GM12878 (cell line): ENCODE data around the gene ANTXR2. TPM values are rescaled to one million over a fixed set of nuclear protein-coding genes. Genes with fewer than 3 reads are reported as not detected.

Source experiments
- ATAC-seq: fragments of 200-7000 bp; cut with Tn5 transposase; 3 replicates; pipeline ENCODE4 v1.9.1; 2020; ENCODE audit warnings: mild to moderate bottlenecking, moderate library complexity
- BruUV-seq: library from RNA; stranded (reverse); fragments of 400-500 nt; replicated peaks from 2 replicates; lab custom pipeline; 2021; lab: Mats Ljungman, UMichigan
- CTCF ChIA-PET: fragments of 300-600 bp; sonication (Branson Sonifier 250); formaldehyde crosslinking; extraction: SDS; loops from one replicate; lab custom pipeline; 2021; ENCODE audit warnings: inconsistent platforms; lab: Yijun Ruan, JAX
- POLR2A ChIA-PET: fragments of 350-600 bp; formaldehyde crosslinking; extraction: SDS; loops from one replicate; lab custom pipeline; 2021; ENCODE audit warnings: inconsistent platforms; lab: Charles Lee
- RAD21 ChIA-PET: fragments of 300-600 bp; sonication (Branson Sonifier 250); formaldehyde crosslinking; loops from one replicate; lab custom pipeline; 2023; ENCODE audit warnings: antibody characterized with exemption; ENCODE audit not compliant: unreplicated experiment; lab: Charles Lee
- SMC1A ChIA-PET: fragments of 300-600 bp; sonication (Branson Sonifier 250); formaldehyde crosslinking; loops from one replicate; lab custom pipeline; 2023; ENCODE audit not compliant: unreplicated experiment, uncharacterized antibody; lab: Charles Lee
- DNase-seq: peaks from one replicate; pipeline ENCODE4 v3.0.0-alpha.2; 2011; ENCODE audit warnings: low read depth, low spot score
- FAIRE-seq: peaks from 3 replicates; lab custom pipeline; 2011; peaks lifted over from hg19 to GRCh38; lab: Jason Lieb, UNC
- H2AFZ ChIP-seq: 2 replicates; pipeline ENCODE4 v1.6.0; 2011; ENCODE audit warnings: low read depth, low read length, control low read depth; ENCODE audit not compliant: control insufficient read depth
- H3K27ac ChIP-seq: 2 replicates; pipeline ENCODE4 v1.5.1; 2011; ENCODE audit warnings: control low read depth; ENCODE audit not compliant: control insufficient read depth, insufficient read depth
- H3K27me3 ChIP-seq, 2 experiments: replicated peaks in 1 of 2; 2 replicates each; pipeline versions ENCODE4 v1.6.0 to v1.6.1; 2011; ENCODE audit warnings: low read length in 1 of 2; ENCODE audit not compliant: control insufficient read depth in 2 of 2, insufficient read depth in 2 of 2
- H3K36me3 ChIP-seq, 2 experiments: 2 replicates each; pipeline ENCODE4 v1.5.1; 2011; ENCODE audit warnings: low read length in 1 of 2; ENCODE audit not compliant: control insufficient read depth in 2 of 2, insufficient read depth in 2 of 2
- H3K4me1 ChIP-seq: 2 replicates; pipeline ENCODE4 v1.6.1; 2011; ENCODE audit warnings: mild to moderate bottlenecking, low read length, moderate library complexity, mixed read lengths; ENCODE audit not compliant: control insufficient read depth, insufficient read depth
- H3K4me2 ChIP-seq: 2 replicates; pipeline ENCODE4 v1.6.0; 2011; ENCODE audit warnings: control low read depth; ENCODE audit not compliant: control insufficient read depth, insufficient read depth
- H3K4me3 ChIP-seq: fragments of 200-600 bp; sonication (generic); 2 replicates; pipeline ENCODE4 v1.5.1; 2016
- H3K79me2 ChIP-seq: 2 replicates; pipeline ENCODE4 v1.6.0; 2011; ENCODE audit warnings: low read length; ENCODE audit not compliant: control insufficient read depth, insufficient read depth
- H3K9ac ChIP-seq: 2 replicates; pipeline ENCODE4 v1.8.0; 2011; ENCODE audit warnings: low read length, control low read depth, mixed read lengths; ENCODE audit not compliant: control insufficient read depth, insufficient read depth
- H3K9me3 ChIP-seq: replicated peaks from 3 replicates; pipeline ENCODE4 v1.5.1; 2011; ENCODE audit warnings: mild to moderate bottlenecking, low read length; ENCODE audit not compliant: control insufficient read depth, insufficient read depth
- H4K20me1 ChIP-seq: 2 replicates; pipeline ENCODE4 v1.6.0; 2011; ENCODE audit not compliant: control insufficient read depth, insufficient read depth
- CHD2 ChIP-seq: IDR thresholded peaks from 2 replicates; pipeline ENCODE4 v1.6.1; 2011; ENCODE audit warnings: low read depth, low read length, improper control_type of control experiment, borderline replicate concordance
- E2F8 ChIP-seq: fragments of 450-650 bp; IDR thresholded peaks from 2 replicates; pipeline ENCODE4 v1.6.1; 2018; ENCODE audit warnings: mild to moderate bottlenecking, low read depth, moderate library complexity; ENCODE audit not compliant: partially characterized antibody
- EP300 ChIP-seq, 2 experiments: fragments of 150-350 bp in 1 of 2; IDR thresholded peaks; 2 replicates each; pipeline ENCODE4 v1.6.1; 2011 to 2012; ENCODE audit warnings: low read depth in 2 of 2, low read length in 2 of 2, borderline replicate concordance in 1 of 2, improper control_type of control experiment in 1 of 2, inconsistent platforms in 1 of 2; ENCODE audit not compliant: control insufficient read depth in 1 of 2
- MTA2 ChIP-seq: fragments of 450-650 bp; IDR thresholded peaks from 2 replicates; pipeline ENCODE4 v1.6.1; 2016; ENCODE audit warnings: low read depth, mild to moderate bottlenecking, moderate library complexity
- NFIC ChIP-seq: IDR thresholded peaks from 2 replicates; pipeline ENCODE4 v1.6.1; 2012; ENCODE audit warnings: low read depth, mild to moderate bottlenecking, inconsistent platforms, low read length, moderate library complexity
- RUNX3 ChIP-seq: IDR thresholded peaks from 2 replicates; pipeline ENCODE4 v1.6.1; 2012; ENCODE audit warnings: low read length, inconsistent platforms
- TAF1 ChIP-seq: IDR thresholded peaks from 2 replicates; pipeline ENCODE4 v1.6.1; 2011; ENCODE audit warnings: mild to moderate bottlenecking, low read depth, low read length, borderline replicate concordance
- TARDBP ChIP-seq: IDR thresholded peaks from 2 replicates; pipeline ENCODE4 v1.6.1; 2016; ENCODE audit warnings: borderline replicate concordance
- TBL1XR1 ChIP-seq: IDR thresholded peaks from 2 replicates; pipeline ENCODE4 v1.6.1; 2012; ENCODE audit warnings: low read depth, low read length, improper control_type of control experiment
- TCF3 ChIP-seq: IDR thresholded peaks from 2 replicates; pipeline ENCODE4 v1.6.1; 2012; ENCODE audit warnings: low read depth, mild to moderate bottlenecking, low read length, borderline replicate concordance; ENCODE audit not compliant: insufficient read depth
- YBX1 ChIP-seq: fragments of 450-650 bp; IDR thresholded peaks from 2 replicates; pipeline ENCODE4 v1.6.1; 2016; ENCODE audit warnings: antibody characterized with exemption
- YY1 ChIP-seq: IDR thresholded peaks from 2 replicates; pipeline ENCODE4 v1.6.1; 2011; ENCODE audit warnings: low read depth, mild to moderate bottlenecking, low read length
- ZBTB40 ChIP-seq: fragments of 450-650 bp; IDR thresholded peaks from 2 replicates; pipeline ENCODE4 v1.6.1; 2016; ENCODE audit warnings: mild to moderate bottlenecking, moderate library complexity, borderline replicate concordance
- ZNF207 ChIP-seq: fragments of 450-650 bp; IDR thresholded peaks from 2 replicates; pipeline ENCODE4 v1.6.1; 2014; ENCODE audit warnings: antibody characterized with exemption, mild to moderate bottlenecking, borderline replicate concordance
- WGBS: methylation state at CpG from one replicate; pipeline ENCODE4 v1.1.6; 2016; ENCODE audit warnings: low lambda C conversion rate; ENCODE audit not compliant: insufficient replicate concordance, insufficient coverage; ENCODE audit errors: missing lambda C conversion rate; 5-methylcytosine and 5-hydroxymethylcytosine counted together
- in situ Hi-C: fragments of 300-500 bp; cut with MboI; formaldehyde crosslinking; loops from 9 replicates; pipeline ENCODE4 v1.14.3; 2018; ENCODE audit warnings: mixed read lengths
- intact Hi-C: fragments of 100-400 bp; cut with micrococcal nuclease; formaldehyde crosslinking; loops from one replicate; pipeline ENCODE4 v1.14.2; 2022; ENCODE audit not compliant: unreplicated experiment
- polyA plus RNA-seq, 11 experiments: library from polyadenylated mRNA; depleted of rRNA in 4 of 11; unstranded in 6 of 11; stranded (reverse) in 5 of 11; fragments of >200 nt; fragmentation: Nextera tagmentation in 4 of 11; fragmentation: Illumina TruSeq in 1 of 11; extraction: Ambion mirVana in 4 of 11; extraction: Trizol in 1 of 11; gene quantifications; 1 replicate in 1 of 11; 2 replicates in 10 of 11; pipeline versions ENCODE4 v1.2.1 to v1.2.3, GENCODE V29; 2011 to 2016; ENCODE audit warnings: inconsistent platforms in 2 of 11, missing spikeins in 2 of 11, low read depth in 1 of 11
- total RNA-seq, 4 experiments: library from RNA; depleted of rRNA in 3 of 4; stranded (reverse); fragments of >200 nt in 3 of 4; fragmentation: Illumina TruSeq in 1 of 4; extraction: Trizol in 1 of 4; gene quantifications; 2 replicates each; pipeline versions ENCODE4 v1.2.1 to v1.2.3, GENCODE V29; 2013 to 2021

ANTXR2 gene
- total and polyA plus RNA-seq, 10 of the 15 experiments (the other 5 are each of a cell fraction or from before 2014, with no cell fraction given): 1.4 to 8.9 (median 5.7) TPM

GRCh38 chr4:80116516-80116915, 43.5 kb upstream of the ANTXR2 start (continued):
- TF ChIP-seq TAF1: no peak
- TF ChIP-seq ZNF207: no peak
- no peak for TF ChIP-seq TCF3

- CTCF ChIA-PET: interaction anchor here (1.0 kb wide), 1 partner anchor 41 kb away, joined by 3 read pairs; no protein-coding TSS in a partner anchor
- POLR2A ChIA-PET: no interaction called here
- Histone ChIP-seq H2AFZ (no peak overlapping the region), H3K4me2 (no peak overlapping the region), H3K36me3 (no peaks in the 10 kb centered on the region), H3K27me3 (no peaks in the 10 kb centered on the region), H3K27ac (no peak overlapping the region), H3K4me1 (no peaks in the 10 kb centered on the region), H4K20me1 (no peaks in the 10 kb centered on the region), H3K4me3 (no peak overlapping the region), H3K79me2 (no peaks in the 10 kb centered on the region), H3K9me3 (no peaks in the 10 kb centered on the region; the same call in 2 of the 3 replicates), H3K9ac (no peak overlapping the region)
- DNase-seq (no peak), FAIRE-seq (no peak), ATAC-seq (no peak)
- SMC1A ChIA-PET: no interaction called here
- in situ Hi-C loops (no loop called here), intact Hi-C loops (no loop called here)
- RAD21 ChIA-PET: no interaction called here
- WGBS: 67% methylated on average over 8 of the region's 8 CpGs
- no TSS peak for BruUV-seq
- TF ChIP-seq MTA2 (no peak), NFIC (no peak), TBL1XR1 (no peak), ZBTB40 (no peak), EP300 (IDR thresholded peaks at IDR 0.05; ENCODE audit: borderline replicate concordance in 1 of 2, control insufficient read depth in 1 of 2, low read depth in 2 of 2, low read length in 2 of 2) (no peak), RUNX3 (no peak), E2F8 (no peak), TARDBP (no peak), YBX1 (no peak), YY1 (no peak), CHD2 (no peak)
These were observed 42.5 kb upstream of the ANTXR2 start for GRCh38 chr4:80115368-80116181.
